ENCODE measurements around the gene TMEM185A. TPM values are rescaled to one million over a fixed set of nuclear protein-coding genes. Genes with fewer than 3 reads are reported as not detected.
"Not testable (repeated sequence)": the region's sequence is repeated elsewhere in the genome, so short reads cannot be mapped to it uniquely, and the experiment has no call there.

TMEM185A gene
- total RNA-seq, result 10 to 100 TPM in 5 of 6 donors, 1 to 10 TPM in 1; 9.4 to 26.0 (median 17.2) TPM

DNA sequence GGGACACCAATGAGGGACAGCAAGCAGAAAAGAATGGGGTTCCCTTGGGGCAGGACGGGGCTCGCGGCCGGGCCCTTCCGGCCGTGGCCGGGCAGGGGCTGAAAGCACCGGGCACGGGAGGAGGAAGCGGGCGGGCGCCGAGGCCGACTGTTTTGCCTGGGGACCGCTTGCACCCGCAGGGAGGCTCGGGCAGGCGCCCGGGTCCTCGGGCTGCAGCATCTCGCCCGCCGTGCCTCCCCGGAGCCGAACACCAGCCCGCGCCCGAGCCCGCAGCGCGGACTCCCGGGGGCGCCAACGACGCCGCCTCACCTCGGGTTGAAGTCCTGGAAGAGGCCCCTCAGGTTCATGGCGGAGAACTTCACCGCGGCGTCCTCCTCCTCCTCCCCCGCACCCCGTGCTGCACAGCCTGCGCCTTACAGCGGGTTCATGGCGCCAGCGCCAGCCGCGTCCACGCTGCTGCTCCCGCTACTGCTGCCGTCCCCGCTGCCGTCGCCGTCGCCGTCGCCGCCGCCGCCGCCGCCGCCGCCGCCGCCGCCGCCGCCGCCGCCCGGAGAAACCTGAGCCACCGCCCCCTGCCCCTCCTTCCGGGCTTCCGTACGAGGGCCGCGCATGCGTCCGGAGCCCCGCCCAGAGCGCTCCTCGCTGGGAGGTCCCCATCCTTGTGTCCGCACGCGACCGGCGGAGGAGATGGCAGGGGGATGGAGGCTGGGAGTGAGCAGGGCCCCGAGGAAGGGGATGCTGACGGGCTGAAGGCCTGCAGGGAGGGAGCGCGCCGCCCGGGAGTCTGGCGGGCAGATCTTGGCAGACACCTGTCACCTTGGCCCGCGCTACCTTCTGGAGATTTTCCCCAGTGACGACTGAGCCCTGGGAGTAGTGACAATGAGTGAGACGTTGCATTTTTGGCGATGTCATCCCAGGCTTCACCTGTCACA is at the start of gene TMEM185A:
TMEM185A (minus strand) TSS at position 559 of the 932 bp plus-strand sequence; CDS start at position 347, 212 bp downstream.
- H3K4me1 ChIP-seq, result peaks cover 3 to 15% (median 9%) of the 10 kb centered on the region in 4 donors
- peak within 1 kb of the TSS; percentile 58 to 94 (median 72) for H3K4me3 ChIP-seq
- peak; percentile 66 to 94 for DNase-seq
- 0 to 49% methylated on average over 4 to 66 of the region's 102 CpGs for WGBS, 2 donors
- no peaks in the 10 kb centered on the region for H3K27me3 ChIP-seq
- TF ChIP-seq, protein P1, sequence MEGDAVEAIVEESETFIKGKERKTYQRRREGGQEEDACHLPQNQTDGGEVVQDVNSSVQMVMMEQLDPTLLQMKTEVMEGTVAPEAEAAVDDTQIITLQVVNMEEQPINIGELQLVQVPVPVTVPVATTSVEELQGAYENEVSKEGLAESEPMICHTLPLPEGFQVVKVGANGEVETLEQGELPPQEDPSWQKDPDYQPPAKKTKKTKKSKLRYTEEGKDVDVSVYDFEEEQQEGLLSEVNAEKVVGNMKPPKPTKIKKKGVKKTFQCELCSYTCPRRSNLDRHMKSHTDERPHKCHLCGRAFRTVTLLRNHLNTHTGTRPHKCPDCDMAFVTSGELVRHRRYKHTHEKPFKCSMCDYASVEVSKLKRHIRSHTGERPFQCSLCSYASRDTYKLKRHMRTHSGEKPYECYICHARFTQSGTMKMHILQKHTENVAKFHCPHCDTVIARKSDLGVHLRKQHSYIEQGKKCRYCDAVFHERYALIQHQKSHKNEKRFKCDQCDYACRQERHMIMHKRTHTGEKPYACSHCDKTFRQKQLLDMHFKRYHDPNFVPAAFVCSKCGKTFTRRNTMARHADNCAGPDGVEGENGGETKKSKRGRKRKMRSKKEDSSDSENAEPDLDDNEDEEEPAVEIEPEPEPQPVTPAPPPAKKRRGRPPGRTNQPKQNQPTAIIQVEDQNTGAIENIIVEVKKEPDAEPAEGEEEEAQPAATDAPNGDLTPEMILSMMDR (IDR thresholded peaks at IDR 0.05), result no peak
- TF ChIP-seq POLR2AphosphoS5 (IDR thresholded peaks at IDR 0.05), result peak in 1 of 2 donors; percentile 51
- no peak for TF ChIP-seq EP300 (IDR thresholded peaks at IDR 0.05)
- no peaks in the 10 kb centered on the region for H3K36me3 ChIP-seq
- peak; percentile 71 to 93 for ATAC-seq (ENCODE audit: low FRiP score in 2 of 2)
- H3K27ac ChIP-seq, result peak within 1 kb of the TSS; percentile 40 to 80 (median 70)
- no peaks in the 10 kb centered on the region for H3K9me3 ChIP-seq

DNA sequence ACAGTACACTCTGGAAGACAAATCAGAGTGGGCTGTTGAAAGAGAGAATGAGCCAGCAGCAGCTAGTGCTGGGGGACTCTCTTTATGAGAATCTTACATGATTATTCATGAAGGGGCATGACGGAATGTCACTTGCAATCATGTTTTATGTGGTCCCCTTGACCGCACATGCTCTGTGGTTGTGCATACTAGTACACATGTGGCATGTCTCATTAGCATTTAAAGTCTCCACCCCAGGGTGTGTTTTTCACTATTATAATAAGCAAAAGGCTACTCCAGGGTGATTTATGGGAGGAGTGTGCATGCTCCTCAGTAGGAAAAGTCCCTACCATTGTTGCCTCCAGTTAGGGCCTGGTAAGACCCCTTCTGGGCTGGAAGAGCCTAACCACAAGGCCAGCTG is 49.6 kb upstream of the TMEM185A start:
- ATAC-seq (ENCODE audit: low FRiP score in 2 of 2) (no peak), DNase-seq (no peak)
- Histone ChIP-seq H3K4me3 (no peak overlapping the region), H3K27me3 (no peaks in the 10 kb centered on the region), H3K36me3 (no peaks in the 10 kb centered on the region), H3K4me1 (no peaks in the 10 kb centered on the region), H3K27ac (no peak overlapping the region), H3K9me3 (no peaks in the 10 kb centered on the region)
- WGBS, 2 donors, result 82 to 100% methylated on average over 2 of the region's 2 CpGs
- TF ChIP-seq, protein P1 (IDR thresholded peaks at IDR 0.05), result no peak
- no peak for TF ChIP-seq POLR2A (IDR thresholded peaks at IDR 0.05)
- TF ChIP-seq POLR2AphosphoS5 (IDR thresholded peaks at IDR 0.05), result no peak
- TF ChIP-seq EP300 (IDR thresholded peaks at IDR 0.05), result no peak

DNA sequence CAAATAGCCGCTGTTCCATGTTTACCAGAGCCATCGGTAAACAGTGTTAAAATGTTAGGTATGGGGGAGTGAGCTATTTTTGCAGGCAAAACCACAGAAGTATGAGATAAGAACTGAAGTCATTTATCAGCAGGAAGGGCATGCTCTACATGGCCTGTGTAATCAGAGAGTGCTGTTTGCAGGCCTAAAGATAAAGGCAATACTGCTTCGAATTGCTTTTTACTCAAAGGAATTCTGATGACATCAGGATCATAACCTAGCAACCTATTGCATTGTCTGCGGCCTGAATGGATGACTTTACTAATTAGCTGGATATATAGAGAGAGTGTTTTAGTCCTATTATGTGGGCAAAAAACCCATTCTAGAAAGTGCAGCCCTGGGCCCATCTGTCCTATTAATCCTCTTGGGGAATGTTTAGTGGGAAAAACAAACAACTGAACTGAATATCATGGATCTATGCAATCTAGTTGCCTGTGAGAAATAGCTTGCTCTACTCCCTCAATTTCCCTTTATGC is 47.6 kb upstream of the TMEM185A start:
- WGBS, 2 donors, result 58% methylated on average over 2 of the region's 4 CpGs; no CpG with 5 or more reads in 1 of the 2 donors
- not testable (repeated sequence) for ATAC-seq (ENCODE audit: low FRiP score in 2 of 2); H3K4me1 ChIP-seq; H3K4me3 ChIP-seq; H3K36me3 ChIP-seq; H3K27ac ChIP-seq; DNase-seq; H3K9me3 ChIP-seq; H3K27me3 ChIP-seq

DNA sequence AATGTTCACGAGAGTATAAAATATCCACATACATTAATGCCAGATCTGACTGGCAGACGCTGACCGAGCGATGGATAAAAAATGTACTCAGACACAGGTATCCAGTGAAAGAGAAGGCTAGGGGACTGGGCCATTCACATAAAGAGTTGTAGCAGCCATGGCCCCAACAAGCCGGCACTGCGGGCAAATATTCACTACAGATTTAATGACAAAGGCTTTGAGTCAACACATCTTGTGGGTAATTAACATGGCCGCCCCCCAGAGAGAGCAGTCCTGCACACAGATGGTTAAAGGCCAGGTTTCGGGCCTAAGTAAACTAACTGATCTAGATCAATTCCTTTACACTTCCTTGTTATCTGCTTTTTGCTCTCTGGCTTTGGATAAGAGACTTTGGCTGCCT is 44.0 kb upstream of the TMEM185A start:
- H3K4me1 ChIP-seq; H3K27ac ChIP-seq; H3K9me3 ChIP-seq; H3K27me3 ChIP-seq; H3K36me3 ChIP-seq; H3K4me3 ChIP-seq; DNase-seq; ATAC-seq (ENCODE audit: low FRiP score in 2 of 2): not testable (repeated sequence)
- 60 to 83% methylated on average over 4 of the region's 8 CpGs for WGBS, 2 donors

DNA sequence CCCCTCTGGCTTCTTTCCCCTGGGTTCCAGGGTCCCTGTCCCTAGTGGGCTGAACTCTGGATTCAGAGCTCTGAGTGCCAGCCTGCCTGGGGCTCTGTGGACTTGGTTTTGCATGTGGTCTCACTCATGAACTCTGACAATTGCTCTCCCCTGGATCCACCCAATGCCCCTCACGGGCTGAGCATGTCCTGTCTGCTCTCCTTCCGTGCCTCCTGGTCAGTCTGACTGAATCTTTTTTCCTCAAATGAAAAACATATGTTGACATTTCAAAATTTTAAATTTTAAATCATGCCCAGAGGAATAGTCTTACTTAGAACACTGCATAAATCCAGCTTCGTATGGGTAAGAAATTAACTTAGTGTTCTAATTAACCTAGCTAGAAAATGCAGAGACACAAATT is 43.5 kb upstream of the TMEM185A start:
- no CpG with 5 or more reads among the region's 3 CpGs for WGBS, 2 donors
- not testable (repeated sequence) for ATAC-seq (ENCODE audit: low FRiP score in 2 of 2); H3K27me3 ChIP-seq; H3K4me3 ChIP-seq; H3K27ac ChIP-seq; H3K4me1 ChIP-seq; H3K36me3 ChIP-seq; DNase-seq; H3K9me3 ChIP-seq

DNA sequence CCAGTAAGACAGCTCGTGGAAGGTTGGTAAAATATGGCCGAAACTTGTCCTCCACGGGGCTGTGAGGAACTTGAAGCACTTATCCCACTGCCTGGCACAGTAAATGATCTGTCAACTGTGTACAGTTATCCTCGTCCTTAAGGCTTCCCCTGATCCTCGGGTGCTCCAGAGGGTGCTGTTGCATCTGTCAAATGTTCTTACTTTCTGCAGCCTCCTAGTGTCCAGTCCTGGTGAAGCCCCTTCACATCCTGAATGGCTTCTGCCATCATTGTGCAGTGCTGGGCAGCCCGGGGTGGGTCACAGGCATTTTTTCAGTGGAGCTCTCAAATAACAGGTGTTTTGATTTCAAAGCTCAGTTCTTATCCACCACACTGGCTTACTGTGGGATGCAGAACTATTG is 29.0 kb upstream of the TMEM185A start:
- not testable (repeated sequence) for H3K9me3 ChIP-seq; H3K27me3 ChIP-seq; DNase-seq; H3K27ac ChIP-seq; H3K36me3 ChIP-seq; H3K4me3 ChIP-seq; H3K4me1 ChIP-seq; ATAC-seq (ENCODE audit: low FRiP score in 2 of 2)
- WGBS, 2 donors, result no CpG with 5 or more reads among the region's 6 CpGs

DNA sequence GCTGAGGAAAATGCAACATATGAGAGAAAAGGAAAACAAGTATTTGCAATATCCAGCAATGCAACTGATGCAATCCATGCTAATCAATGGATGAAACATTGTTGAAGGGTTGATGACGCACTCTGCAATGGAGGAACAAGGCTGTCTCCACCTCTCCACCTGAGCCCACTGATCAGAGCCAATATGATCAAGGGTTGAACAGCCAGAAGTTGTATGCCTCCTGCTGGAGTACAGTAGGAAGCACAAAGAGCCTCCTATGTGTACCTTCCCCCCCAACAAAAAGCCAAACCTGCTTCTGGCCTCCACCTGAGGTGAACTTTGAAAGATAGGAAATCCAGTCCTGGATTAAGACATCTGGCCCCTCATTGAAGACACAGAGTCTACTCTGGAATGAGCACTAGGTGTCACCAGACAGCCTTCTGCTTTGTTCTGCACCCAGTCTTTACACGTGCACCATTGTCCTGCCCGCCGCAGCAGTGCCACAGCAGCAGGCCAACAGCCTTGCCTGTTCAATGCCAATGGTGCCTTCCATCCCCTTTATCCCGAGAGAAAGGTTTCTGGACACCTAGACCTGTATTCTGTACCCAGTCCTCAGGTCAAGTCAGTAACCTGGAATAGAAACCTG is 24.8 kb upstream of the TMEM185A start:
- H3K36me3 ChIP-seq; H3K4me1 ChIP-seq; H3K27me3 ChIP-seq; DNase-seq; H3K4me3 ChIP-seq; H3K27ac ChIP-seq; ATAC-seq (ENCODE audit: low FRiP score in 2 of 2); H3K9me3 ChIP-seq: not testable (repeated sequence)
- WGBS, 2 donors, result no CpG with 5 or more reads among the region's 5 CpGs
